ENCODE data around the gene SNX32. TPM values are rescaled to one million over a fixed set of nuclear protein-coding genes. Genes with fewer than 3 reads are reported as not detected.

Gene SNX32
- total and polyA plus RNA-seq, 9 of the 15 experiments (the other 6 are each of a cell fraction or from before 2014, with no cell fraction given): 0.03 TPM; not detected in 7

DNA sequence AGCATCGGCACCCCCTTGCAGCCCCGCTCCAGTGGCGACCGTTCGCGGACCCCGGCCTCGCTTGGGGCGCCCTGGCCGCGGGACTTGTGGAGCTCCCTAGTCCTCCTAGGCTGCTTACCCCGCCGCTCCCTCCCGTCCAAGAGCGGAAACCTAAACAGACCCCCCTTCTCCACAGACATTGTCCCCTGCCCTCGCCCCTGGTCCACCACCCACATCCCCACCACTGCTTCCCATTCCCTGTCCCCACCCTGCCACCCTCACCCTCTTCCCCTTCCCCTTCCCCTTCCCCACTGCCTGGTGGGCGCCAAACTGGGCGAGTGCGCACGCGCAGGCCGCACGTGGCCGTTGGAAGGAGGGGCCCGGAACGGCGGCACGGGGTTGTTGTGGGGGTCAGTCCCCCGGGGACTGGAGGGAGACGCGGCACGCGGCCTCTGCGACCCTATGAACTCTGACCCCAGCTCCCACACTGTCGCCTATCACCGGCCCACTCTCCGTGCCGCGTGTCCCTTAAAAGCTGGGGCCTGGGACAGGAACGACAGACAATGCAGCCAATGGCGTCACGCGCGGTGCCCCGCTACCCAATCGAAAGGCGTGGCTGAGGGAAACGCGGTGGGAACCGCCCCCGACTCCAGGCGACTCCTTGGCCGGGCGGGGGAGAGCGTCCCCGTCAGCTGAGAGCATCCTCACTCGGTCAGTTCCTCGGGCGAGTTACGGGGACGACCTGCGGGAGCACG is at the start of gene SNX32 (continued):
- no peak for TF ChIP-seq CSDE1 (IDR thresholded peaks at IDR 0.05)
- TF ChIP-seq KAT7 (CRISPR knock-in tag; IDR thresholded peaks at IDR 0.05; ENCODE audit: borderline replicate concordance): no peak
- TF ChIP-seq RCOR1 (IDR thresholded peaks at IDR 0.05; ENCODE audit: borderline replicate concordance in 1 of 2, low read depth in 2 of 2, low read length in 2 of 2): no peak
- no peak for TF ChIP-seq BACH1 (tag; IDR thresholded peaks at IDR 0.05)
- no peak for TF ChIP-seq ZNF717 (CRISPR knock-in tag; IDR thresholded peaks at IDR 0.05)
- no peak for TF ChIP-seq ZNF232 (CRISPR knock-in tag; IDR thresholded peaks at IDR 0.05)
- peak; percentile 97 for TF ChIP-seq SP1 (CRISPR knock-in tag; IDR thresholded peaks at IDR 0.05)
- no peak for TF ChIP-seq ZNF589 (CRISPR knock-in tag; IDR thresholded peaks at IDR 0.05; ENCODE audit: low read depth)
- TF ChIP-seq, protein P1, sequence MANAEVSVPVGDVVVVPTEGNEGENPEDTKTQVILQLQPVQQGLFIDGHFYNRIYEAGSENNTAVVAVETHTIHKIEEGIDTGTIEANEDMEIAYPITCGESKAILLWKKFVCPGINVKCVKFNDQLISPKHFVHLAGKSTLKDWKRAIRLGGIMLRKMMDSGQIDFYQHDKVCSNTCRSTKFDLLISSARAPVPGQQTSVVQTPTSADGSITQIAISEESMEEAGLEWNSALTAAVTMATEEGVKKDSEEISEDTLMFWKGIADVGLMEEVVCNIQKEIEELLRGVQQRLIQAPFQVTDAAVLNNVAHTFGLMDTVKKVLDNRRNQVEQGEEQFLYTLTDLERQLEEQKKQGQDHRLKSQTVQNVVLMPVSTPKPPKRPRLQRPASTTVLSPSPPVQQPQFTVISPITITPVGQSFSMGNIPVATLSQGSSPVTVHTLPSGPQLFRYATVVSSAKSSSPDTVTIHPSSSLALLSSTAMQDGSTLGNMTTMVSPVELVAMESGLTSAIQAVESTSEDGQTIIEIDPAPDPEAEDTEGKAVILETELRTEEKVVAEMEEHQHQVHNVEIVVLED (CRISPR knock-in tag; IDR thresholded peaks at IDR 0.05): no peak
- TF ChIP-seq, protein P2, sequence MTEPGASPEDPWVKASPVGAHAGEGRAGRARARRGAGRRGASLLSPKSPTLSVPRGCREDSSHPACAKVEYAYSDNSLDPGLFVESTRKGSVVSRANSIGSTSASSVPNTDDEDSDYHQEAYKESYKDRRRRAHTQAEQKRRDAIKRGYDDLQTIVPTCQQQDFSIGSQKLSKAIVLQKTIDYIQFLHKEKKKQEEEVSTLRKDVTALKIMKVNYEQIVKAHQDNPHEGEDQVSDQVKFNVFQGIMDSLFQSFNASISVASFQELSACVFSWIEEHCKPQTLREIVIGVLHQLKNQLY (CRISPR knock-in tag; conservative IDR thresholded peaks at IDR 0.05): no peak
- no peak for TF ChIP-seq POU5F1 (IDR thresholded peaks at IDR 0.05; ENCODE audit: borderline replicate concordance, low read depth, low read length, partially characterized antibody)
- no peak for TF ChIP-seq SUPT5H (IDR thresholded peaks at IDR 0.05)
- no peak for TF ChIP-seq HOXB6 (CRISPR knock-in tag; IDR thresholded peaks at IDR 0.05; ENCODE audit: borderline replicate concordance)
- TF ChIP-seq, protein P3, sequence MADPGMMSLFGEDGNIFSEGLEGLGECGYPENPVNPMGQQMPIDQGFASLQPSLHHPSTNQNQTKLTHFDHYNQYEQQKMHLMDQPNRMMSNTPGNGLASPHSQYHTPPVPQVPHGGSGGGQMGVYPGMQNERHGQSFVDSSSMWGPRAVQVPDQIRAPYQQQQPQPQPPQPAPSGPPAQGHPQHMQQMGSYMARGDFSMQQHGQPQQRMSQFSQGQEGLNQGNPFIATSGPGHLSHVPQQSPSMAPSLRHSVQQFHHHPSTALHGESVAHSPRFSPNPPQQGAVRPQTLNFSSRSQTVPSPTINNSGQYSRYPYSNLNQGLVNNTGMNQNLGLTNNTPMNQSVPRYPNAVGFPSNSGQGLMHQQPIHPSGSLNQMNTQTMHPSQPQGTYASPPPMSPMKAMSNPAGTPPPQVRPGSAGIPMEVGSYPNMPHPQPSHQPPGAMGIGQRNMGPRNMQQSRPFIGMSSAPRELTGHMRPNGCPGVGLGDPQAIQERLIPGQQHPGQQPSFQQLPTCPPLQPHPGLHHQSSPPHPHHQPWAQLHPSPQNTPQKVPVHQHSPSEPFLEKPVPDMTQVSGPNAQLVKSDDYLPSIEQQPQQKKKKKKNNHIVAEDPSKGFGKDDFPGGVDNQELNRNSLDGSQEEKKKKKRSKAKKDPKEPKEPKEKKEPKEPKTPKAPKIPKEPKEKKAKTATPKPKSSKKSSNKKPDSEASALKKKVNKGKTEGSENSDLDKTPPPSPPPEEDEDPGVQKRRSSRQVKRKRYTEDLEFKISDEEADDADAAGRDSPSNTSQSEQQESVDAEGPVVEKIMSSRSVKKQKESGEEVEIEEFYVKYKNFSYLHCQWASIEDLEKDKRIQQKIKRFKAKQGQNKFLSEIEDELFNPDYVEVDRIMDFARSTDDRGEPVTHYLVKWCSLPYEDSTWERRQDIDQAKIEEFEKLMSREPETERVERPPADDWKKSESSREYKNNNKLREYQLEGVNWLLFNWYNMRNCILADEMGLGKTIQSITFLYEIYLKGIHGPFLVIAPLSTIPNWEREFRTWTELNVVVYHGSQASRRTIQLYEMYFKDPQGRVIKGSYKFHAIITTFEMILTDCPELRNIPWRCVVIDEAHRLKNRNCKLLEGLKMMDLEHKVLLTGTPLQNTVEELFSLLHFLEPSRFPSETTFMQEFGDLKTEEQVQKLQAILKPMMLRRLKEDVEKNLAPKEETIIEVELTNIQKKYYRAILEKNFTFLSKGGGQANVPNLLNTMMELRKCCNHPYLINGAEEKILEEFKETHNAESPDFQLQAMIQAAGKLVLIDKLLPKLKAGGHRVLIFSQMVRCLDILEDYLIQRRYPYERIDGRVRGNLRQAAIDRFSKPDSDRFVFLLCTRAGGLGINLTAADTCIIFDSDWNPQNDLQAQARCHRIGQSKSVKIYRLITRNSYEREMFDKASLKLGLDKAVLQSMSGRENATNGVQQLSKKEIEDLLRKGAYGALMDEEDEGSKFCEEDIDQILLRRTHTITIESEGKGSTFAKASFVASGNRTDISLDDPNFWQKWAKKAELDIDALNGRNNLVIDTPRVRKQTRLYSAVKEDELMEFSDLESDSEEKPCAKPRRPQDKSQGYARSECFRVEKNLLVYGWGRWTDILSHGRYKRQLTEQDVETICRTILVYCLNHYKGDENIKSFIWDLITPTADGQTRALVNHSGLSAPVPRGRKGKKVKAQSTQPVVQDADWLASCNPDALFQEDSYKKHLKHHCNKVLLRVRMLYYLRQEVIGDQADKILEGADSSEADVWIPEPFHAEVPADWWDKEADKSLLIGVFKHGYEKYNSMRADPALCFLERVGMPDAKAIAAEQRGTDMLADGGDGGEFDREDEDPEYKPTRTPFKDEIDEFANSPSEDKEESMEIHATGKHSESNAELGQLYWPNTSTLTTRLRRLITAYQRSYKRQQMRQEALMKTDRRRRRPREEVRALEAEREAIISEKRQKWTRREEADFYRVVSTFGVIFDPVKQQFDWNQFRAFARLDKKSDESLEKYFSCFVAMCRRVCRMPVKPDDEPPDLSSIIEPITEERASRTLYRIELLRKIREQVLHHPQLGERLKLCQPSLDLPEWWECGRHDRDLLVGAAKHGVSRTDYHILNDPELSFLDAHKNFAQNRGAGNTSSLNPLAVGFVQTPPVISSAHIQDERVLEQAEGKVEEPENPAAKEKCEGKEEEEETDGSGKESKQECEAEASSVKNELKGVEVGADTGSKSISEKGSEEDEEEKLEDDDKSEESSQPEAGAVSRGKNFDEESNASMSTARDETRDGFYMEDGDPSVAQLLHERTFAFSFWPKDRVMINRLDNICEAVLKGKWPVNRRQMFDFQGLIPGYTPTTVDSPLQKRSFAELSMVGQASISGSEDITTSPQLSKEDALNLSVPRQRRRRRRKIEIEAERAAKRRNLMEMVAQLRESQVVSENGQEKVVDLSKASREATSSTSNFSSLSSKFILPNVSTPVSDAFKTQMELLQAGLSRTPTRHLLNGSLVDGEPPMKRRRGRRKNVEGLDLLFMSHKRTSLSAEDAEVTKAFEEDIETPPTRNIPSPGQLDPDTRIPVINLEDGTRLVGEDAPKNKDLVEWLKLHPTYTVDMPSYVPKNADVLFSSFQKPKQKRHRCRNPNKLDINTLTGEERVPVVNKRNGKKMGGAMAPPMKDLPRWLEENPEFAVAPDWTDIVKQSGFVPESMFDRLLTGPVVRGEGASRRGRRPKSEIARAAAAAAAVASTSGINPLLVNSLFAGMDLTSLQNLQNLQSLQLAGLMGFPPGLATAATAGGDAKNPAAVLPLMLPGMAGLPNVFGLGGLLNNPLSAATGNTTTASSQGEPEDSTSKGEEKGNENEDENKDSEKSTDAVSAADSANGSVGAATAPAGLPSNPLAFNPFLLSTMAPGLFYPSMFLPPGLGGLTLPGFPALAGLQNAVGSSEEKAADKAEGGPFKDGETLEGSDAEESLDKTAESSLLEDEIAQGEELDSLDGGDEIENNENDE (IDR thresholded peaks at IDR 0.05; ENCODE audit: low read depth, low read length): no peak
- TF ChIP-seq ZNF507 (tag; conservative IDR thresholded peaks at IDR 0.05): no peak
